Placental epithelial cell (primary cell): ENCODE results near the gene TBXA2R. TPM values are rescaled to one million over a fixed set of nuclear protein-coding genes. Genes with fewer than 3 reads are reported as not detected.

ENCODE experiments used
- small RNA-seq: library from RNA; depleted of rRNA; stranded (forward); fragments of <200 nt; gene quantifications from one replicate; pipeline ENCODE3, GENCODE V24; 2012
- total RNA-seq: library from RNA; depleted of rRNA; stranded (reverse); fragments of >200 nt; gene quantifications from 2 replicates; pipeline ENCODE4 v1.2.3, GENCODE V29; 2012

The TBXA2R gene
- total RNA-seq = 4.3 and 6.7 TPM in 2 replicates

DNA sequence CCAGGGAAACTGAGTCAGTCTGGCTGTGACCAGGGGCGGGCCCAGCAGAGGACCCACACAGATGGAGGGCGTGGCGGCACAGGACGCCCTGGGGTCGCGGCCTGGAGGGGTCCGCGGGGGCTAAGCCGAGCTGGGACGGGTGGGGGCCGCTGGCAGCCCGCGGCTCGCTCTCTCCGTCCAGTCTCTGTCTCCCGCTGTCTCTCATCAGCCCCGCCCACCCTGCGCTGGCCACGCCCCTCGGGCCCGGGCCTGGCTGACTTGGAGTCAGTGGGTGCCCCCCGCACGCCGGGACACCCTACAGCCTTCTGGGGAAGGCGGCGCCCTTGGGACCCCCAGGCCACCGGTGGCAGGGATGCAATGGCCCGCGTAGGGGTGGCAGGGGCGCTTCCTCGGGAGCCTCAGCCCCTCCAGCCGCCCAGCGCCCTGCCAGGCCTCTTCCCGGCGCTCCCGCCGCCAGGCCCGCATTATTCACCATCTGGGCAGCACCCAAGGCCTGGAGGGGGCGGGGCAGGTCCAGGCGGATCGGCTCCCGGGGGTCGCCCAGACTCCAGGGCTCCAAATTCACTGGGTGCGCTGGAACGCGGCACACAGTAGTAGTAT lies at the start of gene TBXA2R:
Gene TBXA2R, minus strand, starts transcription at position 186 of the 600 bp plus-strand sequence. CDS start 6,241 bp downstream, outside the sequence.

DNA sequence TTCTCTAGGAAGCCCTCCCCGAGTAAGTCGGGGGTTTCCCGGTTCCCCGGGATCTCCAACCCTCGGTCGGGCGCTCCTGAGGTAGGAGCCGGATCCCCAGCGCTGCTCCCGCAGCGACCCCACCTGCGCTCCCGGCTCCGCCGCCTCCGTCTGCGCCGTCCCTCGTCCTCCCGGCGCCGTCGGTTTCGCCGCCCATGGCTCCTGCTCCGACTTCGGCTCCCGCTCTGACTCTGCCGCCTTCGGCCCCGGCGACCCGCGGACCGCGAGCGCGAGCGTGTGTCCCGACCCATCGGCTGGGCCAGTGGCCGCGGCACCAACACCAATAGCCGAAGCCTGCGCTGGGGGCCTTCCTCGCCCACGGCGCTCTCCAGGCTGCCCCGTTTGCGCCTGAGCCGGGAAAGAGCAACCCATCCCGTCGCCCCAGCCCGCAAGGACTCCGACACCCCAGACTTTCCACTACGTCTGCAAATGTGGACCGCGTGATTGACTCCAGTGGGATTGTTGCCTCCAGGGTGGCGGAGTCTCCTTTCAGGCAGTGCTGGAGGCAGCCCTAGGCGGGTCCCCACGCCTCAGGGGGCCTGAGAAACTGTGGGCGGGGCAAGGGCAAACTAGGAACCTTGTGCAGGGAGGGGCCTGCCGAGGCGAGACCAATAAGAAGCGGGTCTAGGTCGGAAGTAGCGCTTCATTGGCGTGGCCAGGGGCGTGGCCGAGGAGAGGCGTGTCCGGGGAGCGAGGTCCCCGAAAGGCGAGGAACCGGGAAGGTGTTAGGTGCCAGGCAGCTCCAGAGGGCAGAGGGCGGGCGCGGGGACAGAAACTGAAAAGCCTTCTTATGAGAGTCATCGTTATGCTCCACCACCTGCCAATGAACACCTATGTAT lies 20.0 kb upstream of the TBXA2R start, which contains the start of gene CACTIN:
Gene CACTIN, minus strand, starts transcription at position 318 of the 878 bp plus-strand sequence. Its CDS starts 28 bp downstream, at position 290.

DNA sequence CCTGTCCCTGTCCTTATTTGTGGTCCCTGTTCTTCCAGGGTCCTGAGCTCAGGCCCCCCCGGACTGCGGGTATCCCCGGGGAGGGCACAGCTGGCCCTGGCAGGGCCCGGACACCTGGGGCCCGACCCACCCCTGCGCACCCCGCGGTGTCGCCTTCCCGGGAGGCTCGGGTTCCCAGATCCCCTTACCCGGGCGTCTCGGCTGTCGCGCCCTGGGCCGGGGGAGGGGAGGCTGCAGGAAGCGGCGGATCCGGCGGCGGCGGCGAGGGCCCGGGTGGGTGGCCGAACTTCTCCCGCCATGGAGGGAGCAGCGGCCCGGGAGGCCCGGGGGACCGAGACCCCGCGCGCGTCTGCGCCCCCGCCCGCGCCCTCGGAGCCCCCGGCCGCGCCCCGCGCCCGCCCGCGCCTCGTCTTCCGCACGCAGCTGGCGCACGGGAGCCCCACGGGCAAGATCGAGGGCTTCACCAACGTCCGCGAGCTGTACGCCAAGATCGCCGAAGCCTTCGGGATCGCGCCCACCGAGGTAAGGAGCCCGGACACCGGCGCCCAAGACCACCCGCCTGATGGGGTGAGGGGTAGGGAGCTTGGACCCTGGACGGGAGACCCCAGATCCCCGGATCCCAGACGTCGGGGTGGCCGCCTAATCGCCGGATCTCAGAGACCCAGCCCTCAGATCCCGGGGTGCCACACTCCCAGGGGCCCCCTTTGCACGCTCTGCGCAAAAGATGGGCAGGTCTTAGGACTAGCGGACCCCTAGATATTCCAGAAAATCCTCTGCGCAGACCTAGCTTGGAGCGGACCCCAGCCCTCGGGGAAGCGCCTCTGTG lies 21.2 kb downstream of the TBXA2R start, which contains the start of gene GIPC3:
Gene GIPC3, plus strand, starts transcription at position 178 of the 826 bp plus-strand sequence. Its CDS starts 120 bp downstream, at position 298.

DNA sequence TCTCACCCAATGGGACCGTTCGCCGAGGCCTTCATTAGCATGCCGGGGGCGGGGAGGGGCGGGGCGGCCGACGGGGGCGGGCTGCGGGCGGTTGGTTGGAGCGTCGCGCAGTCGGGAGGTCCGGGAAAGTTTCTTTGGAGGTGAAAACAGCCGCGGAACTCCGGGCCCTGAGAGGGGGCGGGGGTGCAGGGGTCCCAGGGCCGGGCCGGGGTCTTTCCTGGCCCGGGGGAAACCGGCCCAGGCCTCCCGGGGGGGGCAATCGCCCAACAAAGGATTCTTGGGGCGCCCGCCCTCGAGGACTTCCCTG lies 33.9 kb downstream of the TBXA2R start, which contains the start of gene HMG20B:
Gene HMG20B, plus strand, starts transcription at position 90 of the 307 bp plus-strand sequence. CDS start 366 bp downstream, outside the sequence.

DNA sequence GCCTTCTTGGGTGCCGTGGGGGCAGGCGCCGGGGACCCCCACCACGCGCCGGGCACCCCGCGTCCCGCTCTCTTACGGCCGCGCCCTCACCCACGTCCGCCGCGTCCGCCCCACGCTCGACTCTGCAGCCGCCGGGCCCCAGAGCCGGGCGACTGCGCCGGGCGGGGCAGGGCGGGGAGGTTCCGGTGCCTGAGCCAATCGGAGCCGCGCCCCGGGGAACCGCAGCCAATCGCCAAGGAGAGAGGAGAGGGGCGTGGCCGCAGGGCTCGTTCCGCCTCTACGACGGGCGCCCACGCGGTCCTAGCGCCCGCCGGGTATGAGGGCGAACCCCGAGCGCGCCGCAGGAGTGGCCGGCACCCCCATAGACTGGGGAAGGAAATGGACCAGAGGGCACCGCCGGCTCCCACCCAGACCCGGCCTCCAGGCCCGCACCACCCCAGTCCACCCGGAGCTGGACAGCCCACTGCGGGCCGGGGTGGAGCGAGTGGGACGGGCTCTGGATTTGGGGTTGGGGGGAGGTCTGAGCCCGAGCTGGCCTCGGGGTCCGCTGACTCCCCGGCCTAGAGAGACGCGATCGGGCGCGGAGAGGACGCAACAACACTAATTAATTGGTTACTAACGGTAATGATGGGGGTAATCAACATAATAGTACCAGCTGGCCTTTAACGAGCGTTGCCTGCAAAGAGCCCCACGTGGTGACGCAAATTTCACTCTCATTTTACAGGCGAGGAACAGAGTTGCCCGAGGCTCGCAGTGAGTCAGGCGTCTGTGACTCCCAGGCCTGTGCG lies 49.0 kb downstream of the TBXA2R start, which contains the start of gene MFSD12:
Gene MFSD12, minus strand, starts transcription at position 126 of the 788 bp plus-strand sequence. CDS start 183 bp downstream, outside the sequence.

Small RNAs within 50 kb of the gene (small RNA-seq; reads per million reads assigned to genes)
- not detected for gene AC005786.1

Other genes starting within 250 kb of the TBXA2R start
- 15.8 and 16.9 TPM in 2 replicates for gene NFIC, start 240.3 kb downstream of the TBXA2R start, total RNA-seq
- not detected in 2 replicates for gene SMIM24, start 126.3 kb downstream of the TBXA2R start, total RNA-seq
- gene SMIM44, start 123.4 kb downstream of the TBXA2R start, total RNA-seq = not detected in 2 replicates
- gene DOHH, start 106.2 kb downstream of the TBXA2R start, total RNA-seq = 5.9 and 8.2 TPM in 2 replicates
- 72.6 and 86.3 TPM in 2 replicates for gene FZR1, start 100.6 kb downstream of the TBXA2R start, total RNA-seq
- gene TEKTIP1, start 67.7 kb downstream of the TBXA2R start, total RNA-seq = 0.22 and 0.39 TPM in 2 replicates
- 92.3 and 93.4 TPM in 2 replicates for gene MFSD12, start 49.3 kb downstream of the TBXA2R start, total RNA-seq
- gene HMG20B, start 33.9 kb downstream of the TBXA2R start, total RNA-seq = 111 TPM in 2 replicates
- under 0.01 TPM in 1 of 2 replicates, not detected in the other for gene GIPC3, start 21.4 kb downstream of the TBXA2R start, total RNA-seq
- 27.1 and 27.5 TPM in 2 replicates for gene CACTIN, start 19.9 kb upstream of the TBXA2R start, total RNA-seq
- gene PIP5K1C, start 93.6 kb upstream of the TBXA2R start, total RNA-seq = 17.3 and 26.2 TPM in 2 replicates
- gene TJP3, start 101.5 kb upstream of the TBXA2R start, total RNA-seq = 0.39 TPM in 1 of 2 replicates, not detected in the other
- gene APBA3, start 154.8 kb upstream of the TBXA2R start, total RNA-seq = 25.5 and 27.8 TPM in 2 replicates
- 32.2 and 46.1 TPM in 2 replicates for gene MRPL54, start 155.8 kb upstream of the TBXA2R start, total RNA-seq
- not detected in 2 replicates for gene RAX2, start 165.4 kb upstream of the TBXA2R start, total RNA-seq
- gene MATK, start 179.5 kb upstream of the TBXA2R start, total RNA-seq = not detected in 2 replicates